IPS-11a (cell line): Measurements from ENCODE around the gene CHMP3.
"Not testable (repeated sequence)": the region's sequence is repeated elsewhere in the genome, so short reads cannot be mapped to it uniquely, and the experiment has no call there.

ENCODE experiments used
- H3K4me3 ChIP-seq: one replicate; pipeline ENCODE4 v1.5.1; 2013; ENCODE audit warnings: low read depth, low read length, control low read depth

The CHMP3 gene

DNA sequence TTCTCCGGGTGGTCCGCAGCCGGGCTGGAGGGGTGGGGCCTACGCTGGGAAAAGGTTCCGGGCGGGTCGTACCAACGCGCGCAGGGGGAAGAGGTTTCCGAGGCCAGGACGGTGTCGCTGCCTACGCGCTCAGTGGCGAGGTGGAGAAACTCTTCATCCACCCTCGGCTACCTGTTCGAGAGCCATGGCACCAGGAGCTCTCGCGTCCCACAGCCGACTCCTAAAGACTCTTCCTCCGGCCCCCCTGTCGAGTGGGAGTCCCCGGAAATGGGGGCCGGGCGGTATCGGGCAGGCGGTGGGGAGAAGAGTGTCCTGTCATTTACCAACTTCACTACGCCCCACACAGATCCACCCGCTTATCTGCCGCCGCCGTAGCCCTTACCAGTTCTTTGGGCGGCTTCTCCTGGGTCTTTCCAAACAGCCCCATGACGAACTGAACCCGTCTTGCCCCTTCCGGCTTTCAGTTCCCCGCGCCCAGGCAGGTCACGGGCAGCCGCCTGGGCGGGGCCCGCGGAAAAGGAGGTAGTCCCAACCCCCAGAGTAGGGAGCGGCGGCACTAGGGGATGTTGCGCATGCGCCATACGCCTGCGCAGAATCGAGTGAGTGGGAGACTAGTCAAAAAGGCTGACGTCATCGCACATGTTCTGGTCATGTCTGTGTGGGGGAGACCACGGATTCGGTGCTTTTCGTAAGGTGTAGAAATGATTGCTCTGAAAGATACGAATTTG is at the start of gene CHMP3:
TSS of gene CHMP3 (minus strand) at position 522 of the 728 bp plus-strand sequence. CDS start at position 427, 95 bp downstream.
- peak within 1 kb of the TSS; percentile 82 for H3K4me3 ChIP-seq

- no peak overlapping the region for H3K4me3 ChIP-seq
Observed at GRCh38 chr2:86610871-86611270, 47.6 kb upstream of the CHMP3 start.

GRCh38 chr2:86608832-86609410 is 45.7 kb upstream of the CHMP3 start:
- H3K4me3 ChIP-seq, result no peak overlapping the region

DNA sequence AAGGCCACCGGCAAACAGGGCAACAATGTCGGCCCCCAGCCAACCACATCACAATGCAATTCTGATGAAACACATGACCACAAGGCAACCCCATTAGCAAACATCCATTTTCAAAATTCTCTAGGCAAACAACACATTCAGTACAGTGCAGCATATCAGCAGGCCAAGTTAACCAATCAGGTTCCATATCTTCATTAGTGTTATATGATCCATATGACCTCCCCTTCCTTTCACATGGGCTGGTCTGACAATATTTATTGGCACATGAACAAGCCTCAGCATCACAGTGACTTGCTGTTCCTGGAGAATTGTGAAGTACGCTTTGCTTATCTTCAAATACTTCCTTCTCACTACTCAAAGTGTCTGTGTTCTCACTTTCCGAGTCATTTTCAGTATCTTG is 40.7 kb upstream of the CHMP3 start:
- no peak overlapping the region for H3K4me3 ChIP-seq

DNA sequence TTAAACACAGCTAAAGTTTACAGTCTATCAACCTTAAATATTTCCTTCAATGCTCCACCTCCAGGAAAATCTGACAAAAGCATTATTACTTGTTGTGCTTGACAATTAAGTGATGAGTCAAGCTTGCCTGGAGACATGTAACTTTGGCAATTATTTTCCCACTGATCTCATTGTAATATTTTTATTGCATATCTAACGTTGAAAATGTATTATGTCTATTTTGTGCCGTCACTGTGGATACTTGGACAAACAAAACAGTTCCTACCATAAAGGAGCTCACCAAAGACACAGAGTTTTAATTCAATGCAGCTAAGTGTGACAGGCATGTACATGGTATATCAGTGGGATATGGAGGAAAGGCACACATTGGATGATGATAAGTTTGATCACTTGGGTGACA is 35.7 kb upstream of the CHMP3 start:
- no peak overlapping the region for H3K4me3 ChIP-seq

GRCh38 chr2:86596118-86596517 is 32.9 kb upstream of the CHMP3 start:
- no peak overlapping the region for H3K4me3 ChIP-seq

GRCh38 chr2:86593266-86593665 is 30.0 kb upstream of the CHMP3 start:
- H3K4me3 ChIP-seq, result no peak overlapping the region

GRCh38 chr2:86592547-86593230 is 29.4 kb upstream of the CHMP3 start:
- H3K4me3 ChIP-seq, result no peak overlapping the region

- H3K4me3 ChIP-seq, result not testable (repeated sequence)
Observed at GRCh38 chr2:86589701-86590100, 26.5 kb upstream of the CHMP3 start.

GRCh38 chr2:86584151-86584913 is 21.1 kb upstream of the CHMP3 start:
- H3K4me3 ChIP-seq, result no peak overlapping the region

DNA sequence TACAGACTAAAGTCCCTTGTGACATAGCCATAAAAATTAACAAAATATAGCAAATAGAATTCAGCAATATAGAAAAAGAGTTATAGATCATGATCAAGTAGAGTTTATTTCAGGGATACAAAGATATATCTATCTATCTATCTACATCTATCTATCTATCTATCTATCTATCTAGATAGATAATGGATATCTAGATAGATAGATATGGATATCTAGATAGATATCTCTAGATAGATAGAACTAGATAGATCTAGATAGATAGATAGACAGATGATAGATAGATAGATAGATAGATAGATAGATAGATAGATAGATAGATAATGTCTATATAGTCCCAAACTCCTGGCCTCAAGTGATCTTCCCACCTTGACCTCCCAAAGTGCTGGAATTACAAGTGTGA is 17.3 kb upstream of the CHMP3 start:
- H3K4me3 ChIP-seq, result no peak overlapping the region

- H3K4me3 ChIP-seq, result no peak overlapping the region
Observed at GRCh38 chr2:86577817-86578456, 14.7 kb upstream of the CHMP3 start.

DNA sequence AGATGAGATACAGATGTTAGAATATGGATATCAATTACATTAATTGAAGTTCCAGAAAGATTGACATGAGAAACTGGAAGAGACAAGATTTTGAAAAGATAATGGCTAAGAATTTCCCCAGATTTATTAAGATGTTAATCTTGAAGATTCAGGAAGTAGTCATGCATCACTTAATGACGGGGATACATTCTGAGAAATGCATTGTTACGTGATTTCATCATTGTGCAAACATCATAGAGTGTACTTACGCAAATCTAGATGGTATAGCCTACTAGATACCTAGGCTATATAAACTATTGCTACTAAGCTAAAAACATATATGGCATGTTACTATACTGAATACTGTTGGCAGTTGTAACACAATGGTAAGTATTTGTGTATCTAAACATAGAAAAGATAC is 6.8 kb upstream of the CHMP3 start:
- H3K4me3 ChIP-seq, result no peak overlapping the region

DNA sequence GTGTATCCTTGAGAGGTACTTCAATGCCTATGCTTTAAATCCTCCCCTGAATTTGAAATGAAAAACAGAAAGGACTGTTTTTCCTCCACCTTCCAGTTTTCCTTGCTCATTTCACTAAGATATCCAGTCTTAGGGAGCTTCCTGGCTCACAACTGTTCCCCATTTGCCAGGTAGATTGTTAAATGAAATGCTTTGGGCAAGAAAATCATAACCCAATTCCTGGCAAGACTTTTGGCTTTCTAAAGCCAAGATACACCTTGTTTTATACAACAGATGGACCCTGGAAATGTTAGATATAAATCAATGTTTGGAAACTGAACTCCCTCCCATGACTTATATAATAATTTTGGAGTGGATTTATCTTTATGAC is 3.6 kb upstream of the CHMP3 start:
- no peak overlapping the region for H3K4me3 ChIP-seq

DNA sequence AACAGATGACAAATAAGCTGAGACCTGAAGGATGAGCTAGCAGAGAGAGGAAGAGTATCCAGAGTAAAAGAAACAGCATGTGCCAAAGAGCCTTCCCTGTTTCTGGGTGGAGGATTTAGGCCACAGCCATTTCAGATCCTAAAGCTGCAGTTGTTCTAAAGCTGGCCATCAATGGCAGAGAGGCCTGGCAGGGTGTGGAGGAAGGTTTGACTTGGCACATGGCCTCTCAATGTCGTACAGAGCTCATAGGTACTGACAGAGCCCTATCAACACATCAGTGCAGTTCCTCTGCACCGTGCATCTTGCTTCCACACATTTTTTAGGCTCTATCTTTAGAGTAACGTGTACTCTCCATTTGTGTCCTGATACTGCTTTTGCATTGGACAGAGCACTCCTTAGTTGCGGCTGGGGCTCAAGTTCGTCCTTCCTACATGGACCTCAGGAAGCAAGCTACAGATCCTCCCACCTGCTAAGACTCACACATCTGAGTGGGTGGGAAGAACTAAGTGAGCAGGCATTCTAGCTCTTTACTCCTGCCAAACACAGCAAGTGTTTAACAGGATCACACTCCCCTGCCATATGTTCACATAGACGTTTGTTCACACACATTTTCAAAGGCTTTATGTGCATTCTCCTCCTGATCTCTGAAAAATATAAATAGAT is 3.0 kb upstream of the CHMP3 start:
- no peak overlapping the region for H3K4me3 ChIP-seq

DNA sequence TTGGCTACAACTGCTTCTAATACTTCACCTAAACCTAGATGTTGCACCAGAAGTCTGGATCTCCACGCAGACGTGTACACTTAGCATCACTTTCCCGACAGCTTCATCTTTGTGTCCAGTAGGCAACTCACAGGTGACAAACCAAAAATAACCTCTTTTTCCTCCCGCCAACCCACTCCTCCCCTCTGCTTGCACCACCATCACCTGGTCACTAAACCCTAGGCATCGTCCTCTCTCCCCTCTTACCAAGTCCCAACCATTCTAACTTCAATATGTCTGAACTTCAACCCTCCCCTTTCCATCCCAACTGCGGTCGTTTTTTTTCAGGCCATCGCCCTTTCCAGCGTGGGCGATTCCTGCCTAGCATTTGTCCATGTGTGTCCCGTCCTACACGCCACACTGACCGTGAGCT is 413 bp upstream of the CHMP3 start:
- H3K4me3 ChIP-seq, result no peak overlapping the region

- peak overlapping the region; percentile 82 for H3K4me3 ChIP-seq
Observed at GRCh38 chr2:86562485-86562921, 740 bp downstream of the CHMP3 start.

DNA sequence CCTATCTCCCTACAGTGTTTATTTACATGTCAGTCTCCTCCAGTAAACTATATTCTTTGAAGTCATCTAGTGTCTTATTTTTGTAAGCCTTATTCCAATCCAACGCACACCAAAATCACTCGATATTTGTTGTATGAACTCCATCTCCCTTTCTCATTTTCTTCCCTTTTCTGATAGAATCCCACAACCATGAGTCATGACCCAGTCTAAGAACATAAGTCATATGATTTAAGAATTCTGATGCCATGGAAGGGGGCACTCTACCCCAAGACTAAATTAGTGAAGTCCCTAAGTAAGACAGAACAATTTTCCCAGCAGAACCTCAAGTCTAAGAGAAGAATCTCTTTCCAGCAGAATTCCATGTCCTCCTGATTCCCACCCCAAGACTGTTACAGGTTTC is 5.4 kb downstream of the CHMP3 start:
- no peak overlapping the region for H3K4me3 ChIP-seq

- H3K4me3 ChIP-seq, result no peak overlapping the region
Observed at GRCh38 chr2:86556508-86556907, 6.7 kb downstream of the CHMP3 start.

GRCh38 chr2:86552889-86553288 is 10.4 kb downstream of the CHMP3 start:
- no peak overlapping the region for H3K4me3 ChIP-seq
